ENCODE results near the gene FKBP1B. TPM values are rescaled to one million over a fixed set of nuclear protein-coding genes. Genes with fewer than 3 reads are reported as not detected.

The FKBP1B gene
- total RNA-seq, 1 experiment from 2014 or later = 11.8 TPM

DNA sequence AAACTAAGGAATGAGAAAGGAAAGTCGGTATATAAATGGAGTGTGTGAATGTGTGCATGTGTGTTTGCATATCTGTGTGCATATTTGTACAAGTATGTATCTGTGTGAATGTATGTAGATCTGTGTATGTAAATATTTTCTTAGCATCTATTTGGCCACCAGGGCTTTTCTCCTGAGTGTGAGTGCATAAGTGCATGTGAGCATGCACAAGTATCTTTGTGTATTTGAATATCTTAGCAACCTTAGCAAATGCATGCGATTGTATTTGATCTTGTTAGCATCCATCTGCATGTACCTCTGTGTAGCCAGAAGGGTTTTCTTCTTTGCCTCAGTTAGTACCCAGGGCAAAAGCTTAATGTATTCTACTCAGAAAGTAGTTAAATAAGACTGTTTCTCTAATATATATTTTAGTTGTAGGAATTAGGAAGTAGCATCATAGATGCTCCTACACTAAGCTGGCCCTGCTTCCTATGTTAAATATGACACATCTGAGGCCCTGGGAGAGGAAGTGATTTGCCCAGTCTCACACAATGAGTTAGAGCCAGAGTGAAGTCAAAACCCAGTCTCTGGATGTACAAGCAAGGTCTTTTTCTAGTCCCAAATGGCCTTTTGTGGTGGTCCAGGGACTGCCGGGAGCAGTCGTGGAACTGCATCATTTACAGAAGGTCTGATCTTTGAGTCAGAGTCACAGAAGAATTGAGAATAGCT, 9.2 kb downstream of the FKBP1B start:
- no peaks in the 10 kb centered on the region for H3K4me1 ChIP-seq (ENCODE audit: control insufficient read depth in 1 of 2, insufficient read depth in 2 of 2, low read length in 2 of 2)
- no peaks in the 10 kb centered on the region for H4K20me1 ChIP-seq (ENCODE audit: insufficient read depth)
- ChIA-PET CTCF (interaction anchor here (1.7 kb wide), 1 partner anchor 234 kb away, joined by 6 read pairs; no protein-coding TSS in a partner anchor), RAD21 (ENCODE audit: low non-redundant PET in 1 of 2, low total read pairs in 2 of 2, uncharacterized antibody in 2 of 2, unreplicated experiment in 2 of 2) (no interaction called here), POLR2A (interaction anchor here (1.1 to 1.6 kb wide), 3 partner anchors 10 to 18 kb away, joined by 3 read pairs; partner anchors contain the start of genes SF3B6 and WDCP)
- TF ChIP-seq TCF7L2 (IDR thresholded peaks at IDR 0.05; ENCODE audit: borderline replicate concordance, extremely low read depth, insufficient read depth, insufficient read length) = no peak
- no peak for TF ChIP-seq SP1 (IDR thresholded peaks at IDR 0.05; ENCODE audit: low read depth)
- TF ChIP-seq REST (IDR thresholded peaks at IDR 0.05; ENCODE audit: low read depth) = no peak
- no peaks in the 10 kb centered on the region for H3K9me3 ChIP-seq (ENCODE audit: control insufficient read depth in 1 of 2, insufficient read depth in 1 of 2, low read depth in 1 of 2, low read length in 2 of 2)
- H3K9ac ChIP-seq (ENCODE audit: low read length) = no peak overlapping the region
- H3K4me2 ChIP-seq (ENCODE audit: low read length) = no peak overlapping the region
- H3K4me3 ChIP-seq (replicated peaks in 1 of 2; ENCODE audit: low read depth in 1 of 2, low read length in 2 of 2) = no peak overlapping the region
- no peak overlapping the region for H3K27ac ChIP-seq (ENCODE audit: low read depth, low read length)
- H2AFZ ChIP-seq (ENCODE audit: low read depth, low read length, poor library complexity, severe bottlenecking) = no peak overlapping the region
- ATAC-seq (no peak), DNase-seq (ENCODE audit: low read depth, low spot score) (no peak)
- intact Hi-C loops (cut with micrococcal nuclease) = no loop called here
- H3K79me2 ChIP-seq (ENCODE audit: insufficient read depth, low read length) = no peaks in the 10 kb centered on the region
- H3K36me3 ChIP-seq (ENCODE audit: control insufficient read depth in 1 of 2, insufficient read depth in 2 of 2, low read length in 2 of 2) = no peaks in the 10 kb centered on the region
- H3K27me3 ChIP-seq (ENCODE audit: insufficient read depth, low read length) = no peaks in the 10 kb centered on the region
- BruUV-seq (replicated peaks) = no TSS peak
- H3K9me2 ChIP-seq (ENCODE audit: insufficient read depth) = no peaks in the 10 kb centered on the region

GRCh38 chr2:24065341-24065740, 15.8 kb downstream of the FKBP1B start:
- CTCF ChIA-PET = interaction anchor here (1.0 to 1.3 kb wide), 2 partner anchors 19 to 241 kb away, joined by 3 to 6 read pairs; partner anchors contain the start of gene TP53I3
- RAD21 ChIA-PET (ENCODE audit: low non-redundant PET in 1 of 2, low total read pairs in 2 of 2, uncharacterized antibody in 2 of 2, unreplicated experiment in 2 of 2) = no interaction called here
- H3K36me3 ChIP-seq (ENCODE audit: control insufficient read depth in 1 of 2, insufficient read depth in 2 of 2, low read length in 2 of 2) = peaks cover 15 to 16% of the 10 kb centered on the region in 2 experiments; a peak in 2 of 4 replicates

More at GRCh38 chr2:24065341-24065740, 15.8 kb downstream of the FKBP1B start:
- POLR2A ChIA-PET = interaction anchor here (3.2 kb wide), 1 partner anchor 11 kb away, joined by 10 read pairs; the partner anchor contains the start of gene SF3B6
- DNase-seq (ENCODE audit: low read depth, low spot score) (no peak), ATAC-seq (no peak)
- Histone ChIP-seq H2AFZ (ENCODE audit: low read depth, low read length, poor library complexity, severe bottlenecking) (no peak overlapping the region), H3K9me2 (ENCODE audit: insufficient read depth) (no peaks in the 10 kb centered on the region), H4K20me1 (ENCODE audit: insufficient read depth) (no peaks in the 10 kb centered on the region), H3K27ac (ENCODE audit: low read depth, low read length) (no peak overlapping the region), H3K9ac (ENCODE audit: low read length) (no peak overlapping the region), H3K9me3 (ENCODE audit: control insufficient read depth in 1 of 2, insufficient read depth in 1 of 2, low read depth in 1 of 2, low read length in 2 of 2) (no peaks in the 10 kb centered on the region), H3K27me3 (ENCODE audit: insufficient read depth, low read length) (no peaks in the 10 kb centered on the region), H3K79me2 (ENCODE audit: insufficient read depth, low read length) (peaks cover 16% of the 10 kb centered on the region), H3K4me2 (ENCODE audit: low read length) (no peak overlapping the region), H3K4me3 (replicated peaks in 1 of 2; ENCODE audit: low read depth in 1 of 2, low read length in 2 of 2) (no peak overlapping the region), H3K4me1 (ENCODE audit: control insufficient read depth in 1 of 2, insufficient read depth in 2 of 2, low read length in 2 of 2) (no peaks in the 10 kb centered on the region)
- intact Hi-C loops (cut with micrococcal nuclease) = no loop called here
- BruUV-seq (replicated peaks) = no TSS peak
- TF ChIP-seq REST (IDR thresholded peaks at IDR 0.05; ENCODE audit: low read depth) (no peak), MAX (IDR thresholded peaks at IDR 0.05) (no peak), POLR2AphosphoS5 (IDR thresholded peaks at IDR 0.05; ENCODE audit: low read depth, low read length) (no peak)
